Left kidney (tissue), 8 donors: Measurements from ENCODE around the gene MSTO1. TPM values are rescaled to one million over a fixed set of nuclear protein-coding genes. Genes with fewer than 3 reads are reported as not detected.
"Not testable (repeated sequence)": the region's sequence is repeated elsewhere in the genome, so short reads cannot be mapped to it uniquely, and the experiment has no call there.

Experiments
- DNase-seq: peaks from one replicate; pipeline ENCODE4 v3.0.0-alpha.2; 2013
- long read RNA-seq, 8 donors: transcript quantifications; one replicate each; lab custom pipeline, GENCODE V29; 2026
- polyA plus RNA-seq: library from polyadenylated mRNA; unstranded; fragments of 120-200 nt; gene quantifications from one replicate; pipeline ENCODE4 v1.2.1, GENCODE V29; 2013; ENCODE audit not compliant: insufficient read length

Gene MSTO1
- 70.0 TPM for polyA plus RNA-seq
- long read RNA-seq, donor 1, partial matches to known transcripts = 0 of 1 reads
- long read RNA-seq, donor 1, other reads (novel, unspliced or antisense) = 0 of 1 reads
- long read RNA-seq, donor 2, partial matches to known transcripts = 0 of 1 reads
- long read RNA-seq, donor 2, other reads (novel, unspliced or antisense) = 0 of 1 reads
- long read RNA-seq, donor 3, partial matches to known transcripts = 0 of 2 reads
- long read RNA-seq, donor 3, other reads (novel, unspliced or antisense) = 0 of 2 reads
- long read RNA-seq, donor 4 = 0 reads
- long read RNA-seq, donor 5, partial matches to known transcripts = 0 of 3 reads
- long read RNA-seq, donor 5, other reads (novel, unspliced or antisense) = 0 of 3 reads
- long read RNA-seq, donor 6, partial matches to known transcripts = 0 of 1 reads
- long read RNA-seq, donor 6, other reads (novel, unspliced or antisense) = 0 of 1 reads
- long read RNA-seq, donor 7, partial matches to known transcripts = 5 of 7 reads
- long read RNA-seq, donor 7, other reads (novel, unspliced or antisense) = 0 of 7 reads
- long read RNA-seq, donor 8 = 0 reads

- DNase-seq = peak; percentile 94
Measured at GRCh38 chr1:155609515-155610256, at the start of gene MSTO1. Gene MSTO1, plus strand, starts transcription at chr1:155610218. Its CDS starts 31 bp downstream, at chr1:155610249.

GRCh38 chr1:155561779-155562580 is 48.0 kb upstream of the MSTO1 start:
- DNase-seq = peak; percentile 57

- peak; percentile 95 for DNase-seq
Measured at GRCh38 chr1:155562581-155563376, 47.2 kb upstream of the MSTO1 start, which contains the start of gene ASH1L. Gene ASH1L, minus strand, starts transcription at chr1:155562803. Its CDS starts 41,284 bp downstream, at chr1:155521519.

- DNase-seq = not testable (repeated sequence)
Measured at GRCh38 chr1:155563377-155564022, 46.5 kb upstream of the MSTO1 start.

- DNase-seq = no peak
Measured at GRCh38 chr1:155569988-155570592, 39.9 kb upstream of the MSTO1 start.

GRCh38 chr1:155570593-155570990 is 39.4 kb upstream of the MSTO1 start:
- DNase-seq = no peak

GRCh38 chr1:155574077-155574476 is 35.9 kb upstream of the MSTO1 start:
- DNase-seq = no peak

GRCh38 chr1:155575608-155576007 is 34.4 kb upstream of the MSTO1 start:
- DNase-seq = not testable (repeated sequence)

- not testable (repeated sequence) for DNase-seq
Measured at GRCh38 chr1:155583846-155584245, 26.2 kb upstream of the MSTO1 start.

GRCh38 chr1:155589282-155589681 is 20.7 kb upstream of the MSTO1 start:
- not testable (repeated sequence) for DNase-seq

- not testable (repeated sequence) for DNase-seq
Measured at GRCh38 chr1:155590516-155591247, 19.3 kb upstream of the MSTO1 start.

- DNase-seq = peak; percentile 47
Measured at GRCh38 chr1:155591770-155592169, 18.2 kb upstream of the MSTO1 start.

GRCh38 chr1:155595877-155596474 is 14.0 kb upstream of the MSTO1 start:
- DNase-seq = not testable (repeated sequence)

- no peak for DNase-seq
Measured at GRCh38 chr1:155596864-155597263, 13.2 kb upstream of the MSTO1 start.

- peak; percentile 15 for DNase-seq
Measured at GRCh38 chr1:155598842-155599331, 11.1 kb upstream of the MSTO1 start.

GRCh38 chr1:155599828-155600572 is 10.0 kb upstream of the MSTO1 start:
- not testable (repeated sequence) for DNase-seq

GRCh38 chr1:155607708-155608107 is 2.3 kb upstream of the MSTO1 start:
- no peak for DNase-seq

GRCh38 chr1:155608888-155609225 is 1.2 kb upstream of the MSTO1 start:
- no peak for DNase-seq
